ENCODE data around the gene AKAP14.
"Not testable (repeated sequence)": the region's sequence is repeated elsewhere in the genome, so short reads cannot be mapped to it uniquely, and the experiment has no call there.

The AKAP14 gene

GRCh38 chrX:119922391-119922790, 26.7 kb downstream of the AKAP14 start:
- not testable (repeated sequence) for DNase-seq (ENCODE audit: low read depth, low spot score)

DNA sequence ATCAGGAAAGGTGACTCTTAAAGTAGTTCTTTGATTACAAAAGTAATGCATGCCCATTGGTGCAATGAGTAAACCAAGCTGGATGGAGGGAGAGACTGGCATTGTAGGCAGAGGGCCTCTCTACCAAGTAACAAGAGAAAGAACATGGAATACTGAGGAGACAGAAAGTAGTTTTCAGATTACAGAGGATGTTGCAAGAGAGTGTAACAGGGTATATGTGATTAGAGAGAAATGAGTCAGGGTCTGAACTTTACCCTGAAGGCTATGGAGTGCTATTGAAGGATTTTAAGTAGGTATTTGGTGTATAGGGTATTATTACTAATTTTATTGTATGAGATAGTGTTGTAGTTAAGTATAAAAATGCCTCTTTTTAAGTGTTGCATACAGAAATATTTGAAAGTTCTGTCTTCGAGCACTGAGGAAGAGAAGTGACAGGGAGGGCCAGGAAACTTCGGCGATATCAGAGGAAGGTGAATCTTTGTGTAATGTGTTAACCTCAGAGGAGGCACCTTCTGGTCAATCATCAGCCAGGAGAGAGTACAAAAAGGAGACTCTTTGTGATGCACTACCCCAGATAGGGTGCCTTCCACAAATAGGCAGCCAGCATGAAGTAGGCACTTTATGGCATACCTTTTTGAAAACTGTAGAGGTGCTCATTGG, 39.7 kb downstream of the AKAP14 start:
- no peak for DNase-seq (ENCODE audit: low read depth, low spot score)

- DNase-seq (ENCODE audit: low read depth, low spot score) = no peak
Measured at GRCh38 chrX:119941336-119941735, 45.6 kb downstream of the AKAP14 start.

- DNase-seq (ENCODE audit: low read depth, low spot score) = no peak
Measured at GRCh38 chrX:119942173-119942819, 46.6 kb downstream of the AKAP14 start.

GRCh38 chrX:119942831-119943184, 47.1 kb downstream of the AKAP14 start:
- DNase-seq (ENCODE audit: low read depth, low spot score) = no peak

- peak; percentile 94 for DNase-seq (ENCODE audit: low read depth, low spot score)
Measured at GRCh38 chrX:119943185-119943988, 47.7 kb downstream of the AKAP14 start, which contains the start of gene NKAP. TSS of gene NKAP (minus strand) at chrX:119943751. CDS start at chrX:119943605, 146 bp downstream.

GRCh38 chrX:119945481-119945880, 49.8 kb downstream of the AKAP14 start:
- no peak for DNase-seq (ENCODE audit: low read depth, low spot score)

DNA sequence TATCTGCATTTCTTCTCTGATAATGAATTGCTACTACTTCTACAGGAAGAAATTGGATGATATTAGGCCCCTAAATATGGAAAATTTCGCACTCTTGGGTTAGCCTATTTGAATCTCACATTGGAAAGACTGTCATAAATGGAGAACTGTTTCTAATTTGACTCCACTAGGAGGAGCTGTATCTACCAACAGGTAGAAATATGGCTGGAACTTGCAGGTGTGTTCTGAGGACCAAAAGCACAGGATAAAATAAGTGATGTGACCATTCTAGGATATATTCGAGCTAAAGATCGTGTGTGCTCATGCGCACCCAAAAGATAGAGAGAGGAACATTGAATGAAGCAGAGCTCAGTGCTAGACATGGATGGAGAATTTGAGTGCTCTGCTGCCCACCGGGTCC, 52.7 kb downstream of the AKAP14 start:
- DNase-seq (ENCODE audit: low read depth, low spot score) = no peak

DNA sequence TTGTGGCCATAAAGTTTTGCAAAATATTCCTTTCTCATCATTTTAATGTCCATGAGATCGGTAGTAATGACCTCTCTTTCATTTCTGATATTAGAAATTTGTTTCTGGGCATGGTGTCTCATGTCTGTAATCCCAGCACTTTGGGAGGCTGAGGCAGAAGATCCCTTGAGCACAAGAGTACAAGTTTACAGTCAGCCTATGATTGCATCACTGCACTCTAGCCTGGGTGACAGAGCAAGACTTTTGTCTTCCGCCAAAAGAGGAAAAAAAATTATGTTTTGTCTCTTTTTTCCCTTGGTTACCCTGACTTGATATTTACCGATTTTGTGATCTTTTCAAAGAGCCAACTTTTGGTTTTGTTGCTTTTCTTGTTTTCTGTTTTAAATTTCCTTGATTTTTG, 58.7 kb downstream of the AKAP14 start:
- DNase-seq (ENCODE audit: low read depth, low spot score) = no peak

GRCh38 chrX:119955807-119956570, 60.3 kb downstream of the AKAP14 start:
- DNase-seq (ENCODE audit: low read depth, low spot score) = not testable (repeated sequence)

DNA sequence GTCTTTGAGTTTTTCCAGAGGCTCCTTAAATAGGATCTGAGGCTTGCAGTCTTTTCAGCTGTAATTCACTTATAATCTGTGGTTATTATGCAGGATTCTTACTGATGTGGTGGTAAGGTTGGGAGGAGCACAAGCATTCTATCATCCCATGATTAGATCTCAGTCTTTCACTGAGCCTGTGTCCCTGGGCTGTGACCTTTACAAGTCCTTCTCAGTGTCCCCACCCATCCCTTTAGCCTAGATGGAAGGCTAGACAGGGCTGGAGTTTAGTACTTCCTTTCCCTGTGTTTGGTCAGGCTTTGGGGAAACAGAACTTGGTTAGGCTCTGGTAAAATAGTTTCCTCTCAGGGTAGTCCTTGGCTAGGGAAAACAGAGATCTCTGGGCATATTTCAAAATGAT, 64.9 kb downstream of the AKAP14 start:
- DNase-seq (ENCODE audit: low read depth, low spot score) = no peak

GRCh38 chrX:119966837-119967236, 71.1 kb downstream of the AKAP14 start:
- not testable (repeated sequence) for DNase-seq (ENCODE audit: low read depth, low spot score)

All from astrocyte of the hippocampus (primary cell).